ENCODE results near the gene SERTM2. TPM values are rescaled to one million over a fixed set of nuclear protein-coding genes. Genes with fewer than 3 reads are reported as not detected.
"Not testable (repeated sequence)": the region's sequence is repeated elsewhere in the genome, so short reads cannot be mapped to it uniquely, and the experiment has no call there.

SERTM2 gene
- polyA plus RNA-seq (ENCODE audit: insufficient read length) = 0.28 TPM

DNA sequence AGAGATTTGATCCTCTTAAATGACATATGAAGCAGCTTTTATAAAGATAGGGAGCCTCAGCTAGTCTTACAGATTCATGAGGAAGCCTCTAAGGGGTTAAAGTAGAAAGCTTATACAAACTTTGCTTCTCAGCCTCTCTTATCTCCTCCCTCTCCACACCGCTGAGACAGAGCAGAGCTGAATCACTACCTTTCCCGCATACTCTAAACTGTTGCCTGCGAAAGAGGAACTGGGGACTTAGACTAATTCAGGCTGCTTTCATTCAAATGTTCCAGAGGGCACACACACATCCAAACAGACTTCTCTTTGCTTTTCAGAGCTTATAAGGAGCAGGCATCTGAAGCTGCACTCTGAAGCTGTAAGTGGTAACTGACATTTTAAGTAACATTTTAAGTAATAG, at the start of gene SERTM2:
SERTM2 (plus strand) TSS at position 169 of the 400 bp plus-strand sequence. CDS start 7,213 bp downstream, outside the sequence.
- no peak for DNase-seq (ENCODE audit: low read depth)

DNA sequence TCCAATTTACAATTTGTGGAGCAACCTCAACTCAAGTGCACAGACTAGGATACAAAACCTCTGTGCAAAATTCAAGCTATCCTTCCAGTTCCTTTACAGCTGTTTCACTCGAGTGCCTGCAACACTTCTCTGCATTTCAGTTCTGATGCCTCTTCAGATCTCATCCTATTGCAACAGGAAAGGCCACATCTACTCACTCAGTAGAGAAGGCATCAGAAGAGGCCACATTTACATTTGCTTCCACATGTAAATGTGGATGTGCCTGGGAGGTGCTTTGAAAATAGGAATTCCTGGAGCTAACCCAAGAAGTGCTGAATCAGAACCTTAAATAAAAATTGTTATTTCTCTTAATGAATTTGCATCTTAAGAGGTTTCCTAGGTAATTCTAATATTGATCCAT, 45.8 kb upstream of the SERTM2 start:
- DNase-seq (ENCODE audit: low read depth) = no peak

DNA sequence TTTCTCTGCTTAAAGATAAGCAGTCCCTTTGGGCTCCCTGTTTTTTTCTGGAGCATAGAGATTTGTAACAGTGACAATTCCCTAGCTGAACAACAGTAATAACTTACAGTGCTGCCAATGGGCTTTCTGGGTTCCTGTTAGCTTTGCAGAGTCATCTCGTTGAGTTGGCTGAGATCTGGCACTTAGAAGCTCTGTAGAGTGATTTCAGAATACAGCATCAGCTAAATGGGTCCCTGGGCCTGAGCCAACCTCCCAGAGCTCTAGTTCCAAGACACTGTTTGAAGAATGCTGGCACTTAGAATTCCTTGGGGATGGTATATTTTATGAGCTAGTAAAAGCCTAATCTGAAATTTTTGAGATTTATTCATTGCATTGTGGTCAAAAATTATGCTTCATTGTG, 43.5 kb upstream of the SERTM2 start:
- DNase-seq (ENCODE audit: low read depth) = no peak

DNA sequence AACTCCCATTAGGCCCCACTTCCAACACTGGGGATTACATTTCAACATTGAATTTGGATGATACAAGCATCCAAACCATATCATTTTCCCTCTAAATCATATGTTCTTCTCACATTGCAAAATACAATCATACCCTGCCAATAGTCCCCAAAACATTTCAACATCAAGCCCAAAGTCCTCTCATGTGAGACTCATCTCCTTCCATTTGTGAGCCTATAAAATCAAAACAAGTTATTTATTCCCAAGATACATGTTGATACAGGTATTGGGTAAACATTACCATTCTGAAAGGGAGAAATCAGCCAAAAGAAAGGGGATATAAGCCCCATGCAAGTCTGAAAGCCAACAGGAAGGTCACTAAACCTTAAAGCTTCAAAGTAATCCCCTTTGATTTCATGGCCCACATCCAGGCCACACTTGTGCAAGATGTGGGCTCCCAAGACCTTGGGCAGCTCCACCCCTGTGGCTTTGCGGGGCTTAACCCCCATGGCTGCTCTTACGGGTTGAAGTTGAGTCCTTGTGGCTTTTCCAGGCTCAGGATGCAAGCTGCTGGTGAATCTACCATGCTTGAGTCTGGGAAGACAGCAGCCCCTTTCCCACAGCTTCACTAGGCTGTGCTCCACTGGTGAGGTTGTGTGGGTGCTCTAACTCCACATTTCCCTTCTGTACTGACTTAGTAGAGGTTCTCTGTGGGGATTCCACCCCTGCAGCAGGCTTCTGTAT, 40.6 kb upstream of the SERTM2 start:
- no peak for DNase-seq (ENCODE audit: low read depth)

DNA sequence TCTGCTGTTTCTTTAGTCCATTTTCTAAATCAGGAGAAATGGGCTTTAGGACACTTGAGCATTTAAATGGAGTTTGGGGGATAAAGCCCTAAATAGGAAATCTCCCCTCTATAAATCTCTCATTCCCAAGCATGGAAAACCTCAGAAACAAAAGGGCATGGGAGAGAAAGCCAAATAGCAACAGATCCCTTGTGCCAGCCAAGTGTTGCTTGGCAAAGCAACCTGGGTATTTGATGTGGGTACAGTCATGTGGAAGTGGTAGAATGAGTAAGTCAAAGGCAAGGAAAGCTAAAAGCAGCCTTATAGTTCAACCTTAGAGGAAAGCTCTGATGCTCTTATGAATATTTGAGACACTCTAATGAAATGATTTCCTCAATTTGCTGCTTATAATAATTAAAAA, 29.5 kb upstream of the SERTM2 start:
- no peak for DNase-seq (ENCODE audit: low read depth)

DNA sequence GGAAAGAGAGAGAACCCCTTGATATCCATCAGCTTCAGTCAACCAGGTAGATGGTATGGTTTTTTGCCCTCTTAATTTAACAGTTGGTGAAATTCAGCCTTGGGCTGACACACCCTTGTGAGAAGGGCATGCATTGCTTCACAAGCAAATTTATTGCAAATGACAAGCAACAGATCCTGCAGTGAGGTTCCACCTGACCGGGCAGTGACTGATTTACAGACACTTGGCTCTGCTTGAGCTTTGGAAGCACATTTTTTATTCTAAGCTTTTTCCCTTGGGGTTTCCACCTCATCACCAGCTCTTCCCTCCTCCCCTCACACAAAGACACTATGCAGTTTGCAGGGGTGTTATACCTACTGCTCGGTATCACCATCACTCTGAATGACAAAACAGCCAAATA, 28.3 kb upstream of the SERTM2 start:
- DNase-seq (ENCODE audit: low read depth) = no peak

DNA sequence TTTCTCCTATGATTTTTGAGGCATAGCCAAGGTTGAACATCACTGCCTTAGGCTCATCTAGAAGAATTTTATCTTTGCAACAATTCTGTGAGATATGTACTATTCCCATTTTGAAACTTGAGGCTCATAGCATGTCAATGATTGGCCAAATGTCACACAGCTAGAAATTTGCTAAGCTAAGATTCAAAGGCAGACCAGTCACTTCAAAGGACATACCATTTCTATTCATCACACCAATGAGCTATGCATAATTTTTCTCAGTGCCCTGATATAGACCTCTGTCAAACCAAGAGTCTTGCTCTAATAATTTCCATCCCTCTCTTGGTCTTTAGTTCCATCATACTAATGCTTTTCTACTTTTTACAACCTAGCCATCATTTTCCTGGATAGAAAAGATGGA, 27.6 kb upstream of the SERTM2 start:
- no peak for DNase-seq (ENCODE audit: low read depth)

DNA sequence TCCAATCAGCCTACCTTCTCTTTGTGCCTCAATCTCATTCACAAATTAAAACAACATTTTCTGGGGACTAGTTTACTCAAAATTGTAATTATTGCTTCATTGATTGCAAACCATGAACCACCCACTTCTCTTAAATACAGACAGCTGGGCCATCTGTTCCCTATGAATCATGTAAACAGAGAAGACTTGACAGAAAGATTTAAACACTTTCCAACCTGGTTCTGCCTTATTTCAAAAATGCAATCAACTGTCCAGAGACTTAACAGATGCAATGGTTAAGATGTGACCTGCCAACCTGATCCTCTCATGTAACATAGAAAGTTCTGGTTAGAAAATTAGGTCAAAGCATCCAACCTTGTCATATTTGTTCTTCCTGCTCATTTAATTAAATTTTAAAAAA, 20.8 kb upstream of the SERTM2 start:
- no peak for DNase-seq (ENCODE audit: low read depth)

DNA sequence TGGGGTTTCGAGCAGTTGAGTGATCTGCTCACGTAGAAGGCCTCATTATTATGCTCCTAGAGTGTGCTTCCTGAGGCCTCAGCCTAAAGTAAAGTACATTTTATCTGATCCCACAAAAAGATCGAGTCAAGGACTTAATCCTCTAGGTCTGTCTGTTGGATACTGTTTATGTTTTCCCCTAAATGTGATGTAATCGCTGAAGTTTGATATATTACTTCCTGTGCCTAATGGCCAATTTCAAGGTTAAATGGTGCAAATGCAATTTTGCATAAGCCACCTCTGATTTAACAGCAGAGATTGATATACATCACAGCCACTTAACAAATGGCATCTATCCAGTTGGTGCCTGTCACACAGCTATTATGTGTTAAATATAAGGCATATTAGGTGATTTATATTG, 19.4 kb upstream of the SERTM2 start:
- DNase-seq (ENCODE audit: low read depth) = no peak

- DNase-seq (ENCODE audit: low read depth) = no peak
These were observed 12.8 kb upstream of the SERTM2 start for GRCh38 chrX:111498538-111499103.

DNA sequence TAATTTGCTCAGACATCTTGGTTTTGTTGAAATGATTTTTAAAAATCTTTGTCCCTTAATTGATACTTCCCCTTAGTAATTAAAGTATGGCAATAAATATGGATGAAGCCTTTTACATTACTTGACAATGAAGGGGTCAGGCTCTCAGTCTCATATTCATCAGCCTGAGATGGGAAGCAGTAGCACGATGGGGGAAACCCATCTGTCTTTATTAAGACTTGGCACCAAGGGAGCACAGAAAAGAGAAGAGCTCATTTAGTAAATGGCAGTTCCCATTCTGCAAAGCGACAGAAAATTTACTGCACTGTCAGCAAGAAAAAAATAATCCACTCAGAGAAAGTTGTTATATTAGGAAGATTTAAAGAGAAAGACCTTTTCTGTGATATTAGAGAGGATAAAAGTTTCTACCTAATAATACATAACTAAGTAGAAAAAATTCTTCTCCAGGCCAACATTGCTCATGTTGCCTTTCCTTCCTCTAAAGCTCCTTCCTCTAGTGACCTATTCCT, 7.9 kb upstream of the SERTM2 start:
- no peak for DNase-seq (ENCODE audit: low read depth)

DNA sequence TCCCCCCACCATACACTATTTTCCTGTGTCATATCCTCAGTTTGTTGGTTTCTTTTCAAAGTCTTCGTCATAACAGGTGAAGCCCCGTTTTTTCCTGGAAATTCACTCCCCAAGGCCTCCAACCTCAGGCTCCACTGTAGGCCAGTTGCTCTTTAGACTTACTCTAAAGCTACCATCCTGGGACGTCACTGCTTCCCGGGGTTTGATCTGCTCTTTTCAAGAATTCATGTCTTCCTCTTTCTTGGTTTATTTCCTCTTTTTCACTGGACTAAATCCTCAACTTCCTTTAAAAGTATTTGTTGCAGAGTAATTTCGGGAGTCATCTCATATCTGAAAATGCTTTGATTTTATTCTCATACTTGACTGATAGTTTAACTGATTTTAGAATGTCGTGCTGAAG, 6.5 kb upstream of the SERTM2 start:
- DNase-seq (ENCODE audit: low read depth) = no peak

- no peak for DNase-seq (ENCODE audit: low read depth)
These were observed 5.7 kb upstream of the SERTM2 start for GRCh38 chrX:111505783-111506182.

DNA sequence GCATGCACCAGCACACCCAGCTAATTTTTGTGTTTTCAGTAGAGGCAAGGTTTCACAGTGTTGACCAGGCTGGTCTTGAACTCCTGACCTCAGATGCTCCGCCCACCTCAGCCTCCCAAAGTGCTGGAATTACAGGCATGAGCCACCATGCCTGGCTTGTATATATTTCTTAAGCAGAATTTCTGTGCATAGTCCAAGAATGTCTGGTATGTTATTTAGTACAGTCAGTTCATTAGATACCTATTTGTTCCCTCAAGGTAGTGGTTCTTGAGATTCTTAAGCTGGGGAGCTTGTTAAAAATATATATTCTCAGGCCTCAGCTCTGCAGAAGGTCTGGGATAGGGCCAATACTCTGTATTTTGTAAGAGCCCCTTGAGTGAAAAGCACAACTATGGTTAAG, 4.6 kb upstream of the SERTM2 start:
- DNase-seq (ENCODE audit: low read depth) = no peak

- no peak for DNase-seq (ENCODE audit: low read depth)
These were observed 3.5 kb upstream of the SERTM2 start for GRCh38 chrX:111507933-111508332.

GRCh38 chrX:111515298-111515697, 3.9 kb downstream of the SERTM2 start:
- no peak for DNase-seq (ENCODE audit: low read depth)

GRCh38 chrX:111518667-111519066, 7.2 kb downstream of the SERTM2 start:
- DNase-seq (ENCODE audit: low read depth) = no peak

- DNase-seq (ENCODE audit: low read depth) = peak; percentile 28
These were observed 7.8 kb downstream of the SERTM2 start for GRCh38 chrX:111519215-111519614.

- no peak for DNase-seq (ENCODE audit: low read depth)
These were observed 9.1 kb downstream of the SERTM2 start for GRCh38 chrX:111520506-111520905.

DNA sequence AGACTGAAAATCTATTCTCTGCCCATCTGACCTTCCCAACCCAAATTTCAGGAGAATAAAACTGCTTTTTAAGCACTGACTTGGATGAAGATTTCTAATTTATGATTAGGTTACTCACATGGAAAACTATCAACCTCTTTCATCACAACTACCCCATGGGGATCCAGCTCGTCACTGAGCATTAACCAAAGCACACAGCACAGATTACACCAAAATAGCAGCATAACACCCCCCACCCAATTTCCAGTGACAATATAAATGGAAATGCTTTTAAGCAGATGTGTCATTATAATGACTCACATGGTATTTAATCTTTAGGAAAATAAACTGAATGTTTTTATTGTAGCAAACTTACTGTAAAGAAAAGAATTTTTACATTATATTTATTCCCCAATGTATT, 9.7 kb downstream of the SERTM2 start:
- no peak for DNase-seq (ENCODE audit: low read depth)

GRCh38 chrX:111543212-111543741, 31.8 kb downstream of the SERTM2 start:
- no peak for DNase-seq (ENCODE audit: low read depth)

GRCh38 chrX:111549235-111549634, 37.8 kb downstream of the SERTM2 start:
- DNase-seq (ENCODE audit: low read depth) = not testable (repeated sequence)

DNA sequence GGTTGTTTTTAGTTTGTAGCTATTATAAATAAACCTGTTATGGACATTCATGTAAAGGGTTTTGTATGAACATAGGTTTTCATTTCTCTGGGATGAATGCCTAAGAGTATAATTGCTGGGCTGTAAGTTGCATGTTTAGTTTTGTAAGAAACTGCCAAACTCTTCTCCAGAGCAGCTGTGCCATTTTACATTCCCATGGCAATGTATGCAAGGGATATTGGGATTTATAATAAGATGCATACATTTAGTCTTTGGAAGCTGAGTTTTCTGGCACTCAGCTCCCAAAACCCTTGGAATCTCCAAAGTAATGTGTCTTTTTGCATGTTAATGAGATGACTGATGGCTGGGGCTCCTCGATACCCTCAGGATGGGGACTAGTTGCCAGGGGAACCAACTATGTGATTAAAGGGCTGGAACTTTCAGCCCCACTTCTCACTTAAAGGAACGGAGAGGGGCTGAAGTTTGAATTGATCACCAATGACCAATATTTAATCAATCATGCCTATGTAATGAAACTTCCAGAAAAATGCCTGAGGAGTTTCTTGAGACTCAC, 44.0 kb downstream of the SERTM2 start:
- no peak for DNase-seq (ENCODE audit: low read depth)
